ENCODE results near the gene CAMSAP1.

Gene CAMSAP1

DNA sequence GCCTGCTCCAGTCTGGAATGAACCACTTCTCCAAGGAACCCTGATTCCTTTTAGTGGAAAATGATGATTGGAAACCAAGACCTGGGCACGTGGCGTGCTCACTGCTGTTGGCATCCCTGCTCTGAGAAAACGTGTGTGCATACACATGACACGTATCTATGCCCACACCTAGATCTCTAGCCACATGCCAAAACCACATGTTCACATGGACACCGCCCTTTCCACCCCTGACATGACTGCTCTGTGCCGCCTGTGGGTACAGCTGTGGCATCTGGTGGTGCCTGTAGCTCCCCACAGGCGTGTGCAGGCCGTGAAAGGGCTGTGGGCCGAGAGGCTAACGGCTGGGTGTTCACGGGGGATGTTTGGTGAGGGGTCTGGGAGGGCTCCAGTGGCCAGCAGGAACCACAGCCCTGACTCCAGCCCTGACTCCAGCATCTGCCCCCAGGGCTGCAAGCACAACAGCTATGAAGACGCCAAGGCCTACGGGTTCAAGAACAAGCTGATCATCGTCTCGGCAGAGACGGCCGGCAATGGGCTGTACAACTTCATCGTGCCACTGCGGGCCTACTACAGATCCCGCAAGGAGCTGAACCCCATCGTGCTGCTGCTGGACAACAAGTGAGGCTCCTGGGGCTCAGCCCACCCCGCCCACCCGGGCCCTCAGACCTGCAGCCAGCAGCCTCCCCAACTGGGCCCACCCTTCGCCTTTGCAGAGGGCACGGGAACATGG, 130.3 kb downstream of the CAMSAP1 start:
- no peak for ATAC-seq
- DNase-seq: no peak

DNA sequence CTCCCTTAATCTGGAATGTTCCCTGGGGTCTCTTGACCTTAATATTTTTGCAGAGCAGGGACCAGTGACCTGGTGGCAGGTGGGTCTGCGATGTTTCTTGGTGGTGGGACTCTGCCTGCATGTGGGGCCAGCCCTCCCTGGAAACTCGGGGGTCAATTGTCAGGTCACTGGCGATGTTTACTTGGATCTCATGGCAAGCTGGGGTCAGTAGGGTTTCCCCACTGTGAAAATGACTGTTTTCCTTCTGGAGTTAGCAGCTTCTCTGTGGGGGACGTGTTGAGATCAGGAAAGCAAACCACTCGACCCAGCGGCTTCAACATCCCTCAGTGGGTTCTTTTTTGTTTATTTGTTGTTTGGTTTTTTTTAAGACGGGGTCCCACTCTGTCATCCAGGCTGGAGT, 131.4 kb downstream of the CAMSAP1 start:
- no peak for DNase-seq
- ATAC-seq: no peak

DNA sequence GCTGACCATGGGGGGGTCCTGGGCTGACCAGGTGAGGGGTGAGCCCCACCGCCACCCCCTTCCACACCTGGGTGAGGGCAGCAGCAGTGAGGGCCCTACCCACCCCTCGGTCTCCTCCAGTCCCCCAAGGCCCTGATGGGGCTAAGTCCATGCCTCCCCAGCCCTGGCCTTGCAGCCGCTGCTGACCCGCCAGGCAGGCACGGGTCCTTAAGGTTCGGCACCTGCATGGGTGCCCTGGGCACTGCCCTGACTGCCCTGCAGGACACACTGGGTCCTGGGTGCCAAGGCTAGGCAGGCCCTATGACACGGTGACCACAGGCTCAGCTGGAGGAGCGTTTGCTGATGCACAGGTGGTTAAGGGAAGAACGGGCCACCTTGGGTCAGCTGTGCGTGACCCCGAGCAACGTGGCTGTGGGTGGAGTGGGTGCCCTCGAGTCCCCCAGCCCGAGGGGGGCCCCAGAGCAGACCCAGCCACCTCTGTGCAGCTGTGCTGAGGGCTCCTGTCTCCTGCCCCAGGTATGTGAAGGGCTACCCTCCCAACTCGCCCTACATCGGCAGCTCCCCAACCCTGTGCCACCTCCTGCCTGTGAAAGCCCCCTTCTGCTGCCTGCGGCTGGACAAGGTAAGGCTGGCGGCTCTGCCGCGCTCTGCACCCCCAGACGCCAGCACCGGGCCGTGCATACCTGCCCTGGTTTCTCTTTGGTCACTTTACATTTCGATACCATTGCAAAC, 132.4 kb downstream of the CAMSAP1 start:
- DNase-seq: no peak
- no peak for ATAC-seq

DNA sequence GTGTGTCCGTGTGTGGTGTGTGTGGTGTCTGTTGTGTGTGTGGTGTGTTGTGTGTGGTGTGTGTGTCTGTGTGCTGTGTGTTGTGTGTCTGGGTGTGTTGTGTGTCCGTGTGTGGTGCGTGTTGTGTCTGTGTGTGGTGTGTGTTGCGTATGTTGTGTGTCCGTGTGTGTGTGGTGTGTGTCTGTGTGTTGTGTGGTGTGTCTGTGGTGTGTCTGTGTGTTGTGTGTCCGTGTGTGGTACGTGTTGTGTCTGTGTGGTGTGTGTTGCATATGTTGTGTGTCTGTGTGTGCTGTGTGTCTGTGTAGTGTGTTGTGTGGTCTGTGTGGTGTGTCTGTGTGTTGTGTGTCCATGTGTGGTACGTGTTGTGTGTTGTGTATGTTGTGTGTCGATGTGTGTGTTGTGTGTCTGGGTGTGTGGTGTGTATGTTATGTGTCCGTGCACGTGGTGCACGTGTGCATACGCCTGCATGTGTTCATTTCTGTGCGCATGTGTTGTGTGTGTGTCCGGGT, 133.1 kb downstream of the CAMSAP1 start:
- DNase-seq (no peak), ATAC-seq (no peak)

DNA sequence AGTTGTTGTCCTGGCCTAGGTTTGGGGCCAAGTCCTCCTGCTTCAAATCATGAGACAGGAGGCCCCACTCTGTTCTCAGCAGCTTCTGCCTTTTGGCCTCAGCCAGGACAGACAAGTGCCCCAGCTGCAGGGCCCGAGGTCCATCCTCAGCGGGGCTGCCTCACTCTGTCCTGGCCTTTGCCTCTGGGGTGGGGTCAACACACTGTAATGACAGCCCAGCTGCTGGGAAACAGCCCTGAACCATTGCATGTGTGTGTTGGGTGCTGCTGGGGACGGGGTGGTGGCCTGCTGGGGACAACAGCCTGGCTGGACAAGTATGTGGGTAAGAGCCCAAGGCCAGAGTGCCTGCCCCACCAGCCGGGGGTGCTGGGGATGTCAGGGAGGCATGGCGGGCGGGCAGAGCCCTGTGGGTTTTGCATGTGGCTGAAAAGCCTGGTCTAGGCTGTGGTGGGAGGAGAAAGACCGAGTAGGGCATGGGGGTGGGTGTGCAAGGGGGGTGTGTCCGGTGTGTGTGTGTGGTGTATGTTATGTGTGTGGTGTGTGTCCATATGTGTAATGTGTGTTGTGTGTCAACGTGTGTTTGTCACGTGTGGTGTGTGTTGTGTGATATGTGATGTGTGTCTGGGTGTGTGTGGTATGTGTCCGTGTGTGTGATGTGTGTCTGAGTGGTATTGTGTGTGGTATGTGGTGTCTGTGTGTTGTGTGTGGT, 133.7 kb downstream of the CAMSAP1 start:
- ATAC-seq: no peak
- no peak for DNase-seq

DNA sequence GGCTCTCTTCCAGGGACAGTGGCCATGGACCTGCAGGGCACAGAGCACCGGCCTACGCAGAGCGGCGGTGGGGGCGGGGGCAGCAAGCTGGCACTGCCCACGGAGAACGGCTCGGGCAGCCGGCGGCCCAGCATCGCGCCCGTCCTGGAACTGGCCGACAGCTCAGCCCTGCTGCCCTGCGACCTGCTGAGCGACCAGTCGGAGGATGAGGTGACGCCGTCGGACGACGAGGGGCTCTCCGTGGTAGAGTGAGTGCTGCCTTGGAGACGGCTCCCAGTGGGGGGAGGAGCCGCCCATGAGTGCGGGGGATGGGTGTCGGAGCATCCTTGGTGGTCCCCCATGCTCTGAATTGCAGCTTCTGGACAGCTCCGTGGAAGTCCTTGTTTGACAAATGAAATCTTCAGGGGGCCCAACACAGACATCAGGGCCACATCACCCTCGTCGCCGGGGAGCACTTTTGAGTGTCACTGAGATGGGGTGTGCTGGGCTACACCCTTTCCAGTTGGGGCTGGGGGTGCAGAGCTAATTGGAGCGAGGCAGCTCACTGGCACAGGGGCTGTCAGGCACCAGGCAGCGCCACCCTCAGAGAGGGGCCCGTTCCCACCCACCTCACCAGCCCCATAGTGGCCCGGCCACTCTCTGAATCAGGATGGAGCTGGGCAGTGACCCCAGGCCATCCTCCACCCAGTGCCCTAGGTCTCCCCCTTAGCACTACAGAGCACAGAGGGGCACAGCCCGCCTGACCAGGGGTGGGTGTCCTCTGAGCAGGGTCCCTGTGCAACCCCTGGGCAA, 134.4 kb downstream of the CAMSAP1 start:
- ATAC-seq (no peak), DNase-seq (no peak)

DNA sequence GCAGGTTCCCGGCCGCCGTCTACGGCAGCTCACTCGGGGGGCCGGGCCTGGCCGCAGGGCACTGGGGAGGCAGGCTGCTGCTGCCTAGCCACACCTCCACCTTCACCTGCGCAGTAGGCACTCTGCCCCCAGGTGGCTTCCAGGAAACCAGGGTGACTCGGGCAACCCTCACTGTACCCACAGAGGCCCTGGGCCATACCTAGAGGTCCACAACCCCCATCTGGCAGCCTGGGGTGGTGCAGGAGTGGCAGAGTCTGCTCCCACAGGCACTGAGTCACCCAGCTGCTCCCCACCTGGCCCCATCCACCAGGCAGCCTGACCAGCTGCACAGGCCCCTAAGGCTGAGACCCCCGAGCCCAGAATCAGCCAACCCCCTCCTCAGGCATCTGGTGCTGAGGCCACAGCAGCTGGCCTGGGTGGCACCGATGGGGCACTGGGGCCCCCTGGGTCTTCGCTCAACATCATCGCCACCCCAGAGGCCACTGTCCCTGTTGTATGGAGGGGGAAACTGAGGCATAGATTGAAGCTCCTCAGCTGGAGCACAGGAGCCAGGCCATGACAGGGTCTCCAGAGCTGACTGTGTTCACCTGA, 135.2 kb downstream of the CAMSAP1 start:
- DNase-seq (peak; percentile 8), ATAC-seq (peak; percentile 28)

DNA sequence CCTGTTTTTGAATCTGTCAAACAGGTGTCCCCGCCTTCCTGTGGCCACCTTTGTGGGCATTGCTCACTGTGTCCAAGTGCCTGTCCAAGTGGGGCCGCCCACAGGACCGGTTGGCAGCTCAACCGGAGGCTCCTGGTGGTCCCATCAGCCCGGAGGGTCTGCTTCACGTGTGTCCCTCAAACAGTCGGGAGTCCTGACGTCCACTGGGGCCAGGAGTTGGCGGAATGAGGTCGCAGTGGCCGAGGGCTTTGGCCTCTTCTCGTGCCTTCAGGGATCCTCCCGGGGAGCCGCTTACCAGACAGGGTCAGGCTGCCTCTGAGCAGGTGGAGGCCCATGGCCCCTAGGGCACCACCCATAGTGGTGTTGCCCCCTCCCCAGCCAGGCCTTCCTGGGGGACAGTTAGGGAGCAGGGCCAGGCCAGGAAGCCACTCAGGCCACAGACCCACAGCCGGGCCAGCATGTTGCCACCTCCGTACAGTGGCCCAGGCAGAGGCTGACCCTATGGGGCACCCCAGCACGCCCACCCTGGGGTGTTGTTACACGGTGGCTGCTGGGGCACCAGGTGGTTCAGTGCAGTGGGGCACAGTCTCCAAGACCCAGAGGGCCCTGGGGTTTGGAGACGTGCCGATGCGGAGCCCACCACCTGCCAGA, 135.8 kb downstream of the CAMSAP1 start:
- no peak for ATAC-seq
- no peak for DNase-seq

DNA sequence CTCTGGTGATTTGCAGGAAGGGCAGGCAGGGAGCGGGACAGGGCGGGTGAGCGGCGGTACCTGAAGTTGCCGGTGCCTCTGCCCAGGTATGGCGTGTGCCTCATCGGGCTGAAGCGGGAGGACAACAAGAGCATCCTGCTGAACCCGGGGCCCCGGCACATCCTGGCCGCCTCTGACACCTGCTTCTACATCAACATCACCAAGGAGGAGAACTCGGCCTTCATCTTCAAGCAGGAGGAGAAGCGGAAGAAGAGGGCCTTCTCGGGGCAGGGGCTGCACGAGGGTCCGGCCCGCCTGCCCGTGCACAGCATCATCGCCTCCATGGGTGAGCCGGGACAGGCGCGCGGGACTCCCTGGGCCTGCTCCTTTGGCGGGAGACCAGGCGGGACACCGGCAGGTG, 136.6 kb downstream of the CAMSAP1 start:
- ATAC-seq (no peak), DNase-seq (no peak)

DNA sequence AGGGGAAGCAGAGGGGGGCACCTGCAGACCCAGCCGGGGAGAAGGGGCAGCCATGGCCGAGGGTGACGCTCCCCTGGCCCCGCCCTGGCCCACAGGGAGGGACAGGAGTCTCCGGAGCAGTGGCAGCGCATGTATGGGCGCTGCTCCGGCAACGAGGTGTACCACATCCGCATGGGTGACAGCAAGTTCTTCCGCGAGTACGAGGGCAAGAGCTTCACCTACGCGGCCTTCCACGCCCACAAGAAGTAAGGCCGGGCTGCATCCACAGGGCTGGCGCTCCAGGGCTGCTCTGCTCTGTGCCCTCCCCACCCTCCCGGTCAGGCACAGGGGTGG, 137.2 kb downstream of the CAMSAP1 start:
- DNase-seq (no peak), ATAC-seq (no peak)

DNA sequence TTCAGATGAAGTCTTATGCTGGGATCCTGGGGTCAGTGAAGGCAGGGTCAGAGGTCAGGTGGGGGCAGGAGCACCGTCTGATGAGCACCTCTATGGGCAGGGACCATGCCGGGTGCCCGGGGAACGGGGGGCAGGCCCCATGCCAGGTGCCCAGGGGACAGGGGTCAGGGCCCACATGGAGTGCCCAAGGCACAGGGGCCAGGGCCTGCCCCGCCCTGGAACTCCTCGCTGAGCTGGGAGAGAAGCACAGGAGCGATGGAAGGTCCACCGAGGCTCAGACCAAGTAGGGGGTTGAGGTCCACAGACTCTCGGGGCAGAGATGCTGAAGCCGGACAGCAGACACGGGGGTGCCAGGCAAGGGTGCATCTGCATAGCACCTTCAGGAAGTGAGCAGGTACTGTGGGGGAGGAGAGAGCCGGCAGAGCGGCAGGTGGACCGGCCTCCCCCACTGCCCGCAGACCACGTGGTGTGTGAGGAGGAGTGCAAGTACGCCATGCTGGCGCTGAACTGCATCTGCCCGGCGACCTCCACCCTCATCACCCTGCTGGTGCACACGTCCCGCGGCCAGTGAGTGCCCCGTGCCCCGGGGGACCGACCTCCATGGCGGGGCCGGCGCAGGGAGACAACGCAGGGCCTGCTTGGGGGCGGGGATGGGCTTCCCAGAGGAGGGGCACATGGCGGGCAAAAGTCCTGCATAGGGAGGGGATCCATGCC, 137.7 kb downstream of the CAMSAP1 start:
- no peak for ATAC-seq
- DNase-seq: no peak

DNA sequence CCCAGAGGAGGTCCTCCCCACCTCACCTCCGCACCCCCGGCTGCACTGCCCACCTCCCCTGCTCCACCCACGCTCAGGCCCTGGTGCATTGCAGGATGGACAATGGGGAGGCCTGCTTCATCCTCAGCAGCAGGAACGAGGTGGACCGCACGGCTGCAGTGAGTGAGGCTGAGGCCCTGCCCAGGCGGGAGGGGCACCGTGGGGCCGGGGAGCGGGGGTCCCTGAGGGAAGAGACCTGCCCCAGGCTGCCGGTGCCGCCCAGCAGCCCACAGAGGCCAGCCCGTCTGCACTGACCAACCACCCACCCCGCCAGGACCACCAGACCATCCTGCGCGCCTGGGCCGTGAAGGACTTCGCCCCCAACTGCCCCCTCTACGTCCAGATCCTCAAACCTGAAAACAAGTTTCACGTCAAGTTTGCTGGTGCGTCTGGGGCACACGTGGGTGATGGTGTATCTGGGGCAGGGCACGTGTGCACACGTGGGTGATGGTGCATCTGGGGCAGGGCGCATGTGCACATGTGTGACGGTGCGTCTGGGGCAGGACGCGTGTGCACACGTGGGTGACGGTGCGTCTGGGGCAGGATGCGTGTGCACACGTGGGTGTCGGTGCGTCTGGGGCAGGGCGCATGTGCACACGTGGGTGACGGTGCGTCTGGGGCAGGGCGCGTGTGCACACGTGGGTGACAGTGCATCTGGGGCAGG, 138.7 kb downstream of the CAMSAP1 start:
- DNase-seq: no peak
- no peak for ATAC-seq

DNA sequence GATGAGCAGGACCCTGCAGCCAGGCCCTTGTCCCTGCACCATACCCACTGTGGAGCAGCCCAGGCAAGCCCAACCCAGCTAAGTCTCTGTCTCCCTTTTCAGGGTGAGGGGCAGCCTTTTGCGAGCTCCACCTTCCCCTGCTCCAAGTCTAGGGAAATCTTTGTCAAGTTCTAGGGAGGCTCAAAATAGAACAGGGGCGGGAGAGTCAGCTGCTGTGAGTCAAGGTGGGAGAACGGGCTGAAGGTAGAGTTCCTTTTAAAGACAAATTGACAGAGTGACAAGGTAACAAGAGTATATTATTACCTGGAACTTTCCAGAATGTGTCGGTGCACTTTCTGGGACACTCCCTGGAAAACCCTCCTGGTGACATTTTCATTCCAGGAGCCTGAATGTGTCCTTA, 140.6 kb downstream of the CAMSAP1 start:
- ATAC-seq: no peak
- no peak for DNase-seq

DNA sequence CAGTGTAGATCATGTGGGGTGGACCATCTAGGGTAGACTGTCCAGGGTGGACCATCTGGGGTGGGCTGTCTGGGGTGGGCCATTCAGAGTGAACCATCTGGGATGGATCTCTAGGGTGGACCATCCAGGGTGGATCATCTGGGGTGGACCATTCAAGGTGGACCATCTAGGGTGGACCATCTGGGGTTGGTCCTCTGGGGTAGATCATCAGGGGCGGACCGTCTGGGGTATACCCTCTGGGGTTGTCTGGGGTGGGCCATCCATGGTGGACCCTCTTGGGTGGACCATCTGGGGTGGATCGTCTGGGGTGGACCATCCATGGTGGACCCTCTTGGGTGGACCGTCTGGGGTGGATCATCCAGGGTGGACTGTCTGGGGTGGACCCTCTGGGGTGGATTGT, 141.1 kb downstream of the CAMSAP1 start:
- ATAC-seq: no peak
- DNase-seq: no peak

DNA sequence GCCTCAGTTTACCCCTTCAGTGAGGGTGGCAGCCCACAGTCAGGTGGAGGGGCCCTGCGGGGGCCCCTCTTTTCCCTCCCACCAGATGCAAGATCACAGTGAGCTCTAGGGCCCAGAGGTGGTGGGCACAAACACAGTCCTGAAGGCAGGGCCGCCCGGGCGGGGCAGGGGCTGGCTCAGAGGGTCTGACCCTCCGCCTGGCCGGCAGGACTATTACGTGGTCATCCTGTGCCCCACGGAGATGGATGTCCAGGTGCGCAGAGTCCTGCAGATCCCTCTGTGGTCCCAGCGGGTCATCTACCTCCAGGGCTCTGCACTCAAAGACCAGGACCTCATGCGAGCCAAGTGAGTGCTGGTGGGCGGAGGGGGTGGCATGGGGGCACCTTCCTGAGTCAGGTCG, 141.9 kb downstream of the CAMSAP1 start:
- DNase-seq (no peak), ATAC-seq (no peak)

DNA sequence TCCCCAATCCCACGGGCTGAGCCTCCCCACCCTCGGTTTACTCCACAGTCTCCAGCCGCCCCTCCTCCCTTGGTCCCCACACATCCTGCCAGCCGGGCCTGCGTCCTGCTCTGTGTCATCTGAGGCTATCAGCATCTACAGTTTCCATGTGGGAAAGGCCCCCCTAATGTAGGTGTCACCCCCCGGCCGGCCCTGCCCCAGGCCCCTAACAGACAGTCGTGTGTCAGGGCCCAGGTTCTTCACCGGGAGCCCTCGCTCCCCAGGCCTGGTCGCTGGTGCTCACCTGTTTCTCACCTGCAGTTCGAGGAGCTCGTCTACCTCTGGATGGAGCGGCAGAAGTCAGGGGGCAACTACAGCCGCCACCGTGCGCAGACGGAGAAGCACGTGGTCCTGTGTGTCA, 142.6 kb downstream of the CAMSAP1 start:
- DNase-seq (no peak), ATAC-seq (no peak)

DNA sequence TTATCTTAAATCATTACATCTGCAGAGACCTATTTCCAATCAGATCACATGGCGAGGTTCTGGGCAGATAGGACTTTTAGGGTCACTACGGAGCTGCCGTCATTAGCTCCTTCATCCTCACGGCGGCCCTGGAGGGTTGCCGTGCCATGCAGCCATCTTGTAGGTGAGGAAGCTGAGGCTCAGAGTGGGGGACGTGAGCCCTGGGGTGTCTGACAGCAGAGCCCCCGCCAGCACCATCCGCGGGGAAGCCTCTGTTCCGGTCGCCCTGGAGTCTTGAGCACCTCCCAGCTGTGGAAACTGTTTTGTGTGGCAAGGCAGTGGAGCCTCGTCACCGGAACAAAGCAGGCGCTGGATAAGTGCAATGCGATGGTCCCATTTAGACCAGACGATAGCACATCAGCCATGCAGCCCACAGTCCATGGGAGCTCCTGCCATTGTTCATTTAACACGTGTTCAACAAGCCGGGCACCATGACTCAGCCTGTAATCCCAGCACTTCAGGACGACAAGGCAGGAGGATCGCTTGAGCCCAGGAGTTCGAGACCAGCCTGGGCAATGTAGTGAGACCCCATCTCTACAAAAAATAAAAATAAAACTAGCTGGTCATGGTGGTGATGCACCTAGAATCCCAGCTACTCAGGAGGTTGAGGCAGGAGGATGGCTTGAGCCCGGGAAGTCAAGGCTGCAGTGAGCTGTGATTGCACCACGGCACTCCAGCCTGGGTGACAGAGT, 143.5 kb downstream of the CAMSAP1 start:
- ATAC-seq: no peak
- no peak for DNase-seq

DNA sequence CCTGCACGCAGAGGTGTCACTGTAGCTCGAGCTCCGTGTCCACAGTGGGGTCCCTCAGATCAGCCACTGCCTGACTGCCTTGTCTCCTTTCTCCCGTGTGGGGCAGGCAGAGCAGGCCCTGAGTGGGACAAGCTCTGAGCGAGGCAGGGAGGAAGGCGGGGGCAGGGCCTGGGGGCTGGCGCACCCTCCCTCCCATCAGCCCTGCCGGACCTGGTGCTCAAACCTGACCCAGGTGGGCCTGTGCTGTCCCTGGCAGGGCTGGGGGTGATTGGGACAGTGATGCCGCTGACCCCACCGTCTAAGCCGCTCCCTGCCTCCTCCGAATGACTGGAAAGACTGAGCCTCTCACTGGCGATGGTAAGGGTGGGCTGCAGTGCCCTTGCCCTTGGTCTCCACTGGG, 144.4 kb downstream of the CAMSAP1 start:
- DNase-seq (no peak), ATAC-seq (no peak)

DNA sequence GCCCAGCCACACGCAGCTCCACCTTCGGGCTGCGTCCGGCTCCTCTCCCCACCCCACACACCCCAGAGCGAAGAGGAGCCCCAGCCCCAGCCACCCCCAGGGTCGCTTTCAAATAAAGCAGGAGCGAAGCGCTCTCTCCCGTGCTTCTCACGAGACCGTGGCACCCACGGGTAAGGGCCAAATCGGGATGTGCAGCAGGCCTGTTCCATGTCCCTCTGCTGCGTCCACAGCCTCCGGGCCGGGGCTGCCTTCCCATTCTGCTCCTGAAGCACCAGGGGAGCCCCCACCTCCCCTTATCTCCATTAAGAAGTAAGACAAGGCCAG, 145.5 kb downstream of the CAMSAP1 start:
- ATAC-seq (no peak), DNase-seq (no peak)

Data from stimulated activated naive CD8-positive, alpha-beta T cell treated with anti-CD3 and anti-CD28 coated beads, Interleukin-15, Interleukin-2, amounts not matched to agents 100 U/mL and 50 U/mL, for 24 hours (primary cell).